ENCODE data around the gene NLRP1.

DNA sequence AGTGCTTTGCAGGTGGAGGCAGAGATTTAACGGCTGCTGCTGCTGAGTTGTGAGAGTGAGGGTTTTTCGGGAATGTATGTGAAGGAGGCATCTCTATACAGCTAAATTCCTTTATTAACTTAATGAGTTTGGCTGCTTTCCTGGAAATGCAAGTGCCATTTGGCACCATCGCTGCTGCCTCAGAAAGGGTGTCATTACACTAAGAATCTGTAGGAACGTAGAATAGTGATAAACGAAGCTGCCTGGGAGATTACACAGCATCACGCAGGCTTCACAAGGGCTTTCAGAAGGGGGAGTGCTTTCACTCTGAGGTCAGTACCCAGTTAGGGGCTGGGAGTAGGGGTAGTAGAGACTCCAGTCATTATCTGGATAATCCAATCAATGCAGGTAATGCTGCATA is 14.1 kb upstream of the NLRP1 start:
- TF ChIP-seq SMARCC2 (IDR thresholded peaks at IDR 0.05; ENCODE audit: low read depth) (no peak), ESRRA (IDR thresholded peaks at IDR 0.05; ENCODE audit: borderline replicate concordance, low read depth) (no peak), CTBP1 (IDR thresholded peaks at IDR 0.05; ENCODE audit: borderline replicate concordance) (no peak), CHD2 (IDR thresholded peaks at IDR 0.05; ENCODE audit: low read depth, low read length) (no peak), TAF1 (IDR thresholded peaks at IDR 0.05; ENCODE audit: control insufficient read depth, extremely low read depth, insufficient read depth, low read length, severe bottlenecking) (no peak), TCF3 (CRISPR knock-in tag; IDR thresholded peaks at IDR 0.05) (no peak), MAFK (IDR thresholded peaks at IDR 0.05; ENCODE audit: low read length) (no peak), JUND (IDR thresholded peaks at IDR 0.05; ENCODE audit: borderline replicate concordance, low read depth, low read length) (no peak), JUND (tag; IDR thresholded peaks at IDR 0.05; ENCODE audit: borderline replicate concordance, low read depth, low read length) (no peak), HNRNPLL (IDR thresholded peaks at IDR 0.05; ENCODE audit: low read depth, low read length, poor library complexity, severe bottlenecking) (no peak), NRF1 (conservative IDR thresholded peaks at IDR 0.05 in 1 of 2, IDR thresholded peaks at IDR 0.05 in 1 of 2) (no peak), EP300 (IDR thresholded peaks at IDR 0.05; ENCODE audit: low read length) (no peak)
- TF ChIP-seq, protein P1, sequence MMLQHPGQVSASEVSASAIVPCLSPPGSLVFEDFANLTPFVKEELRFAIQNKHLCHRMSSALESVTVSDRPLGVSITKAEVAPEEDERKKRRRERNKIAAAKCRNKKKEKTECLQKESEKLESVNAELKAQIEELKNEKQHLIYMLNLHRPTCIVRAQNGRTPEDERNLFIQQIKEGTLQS (IDR thresholded peaks at IDR 0.05) = no peak
- TF ChIP-seq, protein P1 (CRISPR knock-in tag; conservative IDR thresholded peaks at IDR 0.05) = no peak
- TF ChIP-seq, protein P2, sequence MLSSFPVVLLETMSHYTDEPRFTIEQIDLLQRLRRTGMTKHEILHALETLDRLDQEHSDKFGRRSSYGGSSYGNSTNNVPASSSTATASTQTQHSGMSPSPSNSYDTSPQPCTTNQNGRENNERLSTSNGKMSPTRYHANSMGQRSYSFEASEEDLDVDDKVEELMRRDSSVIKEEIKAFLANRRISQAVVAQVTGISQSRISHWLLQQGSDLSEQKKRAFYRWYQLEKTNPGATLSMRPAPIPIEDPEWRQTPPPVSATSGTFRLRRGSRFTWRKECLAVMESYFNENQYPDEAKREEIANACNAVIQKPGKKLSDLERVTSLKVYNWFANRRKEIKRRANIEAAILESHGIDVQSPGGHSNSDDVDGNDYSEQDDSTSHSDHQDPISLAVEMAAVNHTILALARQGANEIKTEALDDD (IDR thresholded peaks at IDR 0.05) = no peak
- TF ChIP-seq, protein P3, sequence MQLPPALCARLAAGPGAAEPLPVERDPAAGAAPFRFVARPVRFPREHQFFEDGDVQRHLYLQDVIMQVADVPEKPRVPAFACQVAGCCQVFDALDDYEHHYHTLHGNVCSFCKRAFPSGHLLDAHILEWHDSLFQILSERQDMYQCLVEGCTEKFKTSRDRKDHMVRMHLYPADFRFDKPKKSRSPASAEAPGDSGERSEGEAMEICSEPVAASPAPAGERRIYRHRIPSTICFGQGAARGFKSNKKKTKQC (CRISPR knock-in tag; IDR thresholded peaks at IDR 0.05) = no peak

All from K562 (cell line).